HFFc6 (cell line): Measurements from ENCODE around the gene BLCAP. TPM values are rescaled to one million over a fixed set of nuclear protein-coding genes. Genes with fewer than 3 reads are reported as not detected.

ENCODE experiments used
- DNase-seq: peaks from one replicate; pipeline ENCODE4 v3.0.0-alpha.2; 2018
- H3K27ac Mint-ChIP-seq: 2 replicates; pipeline ENCODE4 v1.8.0; 2020; ENCODE audit warnings: mild to moderate bottlenecking, mixed read lengths
- H3K27me3 Mint-ChIP-seq: 2 replicates; pipeline ENCODE4 v1.8.0; 2021; ENCODE audit warnings: mild to moderate bottlenecking, moderate library complexity, mixed read lengths; ENCODE audit not compliant: insufficient read depth
- H3K36me3 Mint-ChIP-seq: 2 replicates; pipeline ENCODE4 v1.8.0; 2021; ENCODE audit warnings: low read depth, mixed read lengths
- H3K4me1 Mint-ChIP-seq: 2 replicates; pipeline ENCODE4 v1.8.0; 2020; ENCODE audit warnings: low read depth, mixed read lengths
- H3K4me3 Mint-ChIP-seq: 2 replicates; pipeline ENCODE4 v1.8.0; 2020; ENCODE audit warnings: mild to moderate bottlenecking, moderate library complexity, mixed read lengths
- H3K9me3 Mint-ChIP-seq: 2 replicates; pipeline ENCODE4 v1.8.0; 2020; ENCODE audit warnings: mild to moderate bottlenecking, mixed read lengths
- total RNA-seq, 6 experiments: library from RNA; stranded (reverse); fragmentation: NEBNext Ultra II Directional; extraction: Animal tissue kit (Norgen Biotek cat#: 25700); gene quantifications; 2 replicates in 1 of 6; 3 replicates in 5 of 6; pipeline ENCODE4 v1.2.3, GENCODE V29; 2021
- TF ChIP-seq, protein P1 (sequence below): fragments of 200-600 bp; sonication (generic); IDR thresholded peaks from 2 replicates; pipeline ENCODE4 v1.5.0; 2021; ENCODE audit warnings: antibody characterized with exemption, mild to moderate bottlenecking

The BLCAP gene
- total RNA-seq, 6 experiments from 2014 or later: 83.7 to 110 (median 97.3) TPM

DNA sequence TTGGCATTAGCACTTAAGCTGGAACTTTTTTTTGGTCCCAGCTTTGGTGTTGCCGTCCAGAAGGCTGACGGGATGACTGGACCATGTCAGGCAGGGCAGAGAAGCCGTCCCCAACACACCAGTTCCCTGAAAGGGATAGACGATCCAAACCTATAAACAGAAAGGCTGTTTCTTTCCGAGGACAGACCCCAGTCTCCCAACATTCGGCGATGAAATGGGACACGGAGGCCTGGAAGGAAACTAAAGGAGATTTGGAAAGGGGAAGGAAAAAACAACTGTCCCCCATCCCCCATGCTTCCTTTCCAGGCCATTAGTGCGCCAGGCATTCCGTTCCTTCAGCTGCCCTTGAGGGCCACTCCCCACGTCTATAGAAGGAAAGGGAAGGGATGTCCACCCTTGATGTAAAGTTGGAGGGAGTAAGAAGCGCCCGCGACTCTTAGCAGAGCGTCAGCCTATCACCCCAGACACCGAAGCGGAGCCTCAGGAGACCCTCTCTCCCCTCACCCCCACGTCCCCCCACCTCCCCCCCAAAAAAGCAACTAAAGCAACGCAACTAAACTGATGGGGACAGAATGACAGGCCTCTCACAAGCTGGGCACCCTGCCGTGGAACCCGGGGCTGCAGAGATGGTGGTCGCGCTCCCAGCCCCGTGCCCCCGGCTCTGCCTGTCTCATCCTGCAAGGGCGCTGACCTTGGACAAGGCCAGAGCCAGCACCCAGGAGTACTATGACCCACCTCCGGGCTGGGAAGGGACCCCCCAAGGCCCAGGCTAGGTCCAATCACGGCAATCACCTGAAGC, 638 bp downstream of the BLCAP start:
- H3K4me3 Mint-ChIP-seq: peak overlapping the region; percentile 88
- H3K9me3 Mint-ChIP-seq: no peaks in the 10 kb centered on the region
- DNase-seq: no peak
- peaks cover 10% of the 10 kb centered on the region for H3K36me3 Mint-ChIP-seq
- peaks cover 47% of the 10 kb centered on the region for H3K4me1 Mint-ChIP-seq
- peak overlapping the region; percentile 99 for H3K27ac Mint-ChIP-seq
- TF ChIP-seq, protein P1, sequence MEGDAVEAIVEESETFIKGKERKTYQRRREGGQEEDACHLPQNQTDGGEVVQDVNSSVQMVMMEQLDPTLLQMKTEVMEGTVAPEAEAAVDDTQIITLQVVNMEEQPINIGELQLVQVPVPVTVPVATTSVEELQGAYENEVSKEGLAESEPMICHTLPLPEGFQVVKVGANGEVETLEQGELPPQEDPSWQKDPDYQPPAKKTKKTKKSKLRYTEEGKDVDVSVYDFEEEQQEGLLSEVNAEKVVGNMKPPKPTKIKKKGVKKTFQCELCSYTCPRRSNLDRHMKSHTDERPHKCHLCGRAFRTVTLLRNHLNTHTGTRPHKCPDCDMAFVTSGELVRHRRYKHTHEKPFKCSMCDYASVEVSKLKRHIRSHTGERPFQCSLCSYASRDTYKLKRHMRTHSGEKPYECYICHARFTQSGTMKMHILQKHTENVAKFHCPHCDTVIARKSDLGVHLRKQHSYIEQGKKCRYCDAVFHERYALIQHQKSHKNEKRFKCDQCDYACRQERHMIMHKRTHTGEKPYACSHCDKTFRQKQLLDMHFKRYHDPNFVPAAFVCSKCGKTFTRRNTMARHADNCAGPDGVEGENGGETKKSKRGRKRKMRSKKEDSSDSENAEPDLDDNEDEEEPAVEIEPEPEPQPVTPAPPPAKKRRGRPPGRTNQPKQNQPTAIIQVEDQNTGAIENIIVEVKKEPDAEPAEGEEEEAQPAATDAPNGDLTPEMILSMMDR: no peak
- peaks cover 10% of the 10 kb centered on the region for H3K27me3 Mint-ChIP-seq

DNA sequence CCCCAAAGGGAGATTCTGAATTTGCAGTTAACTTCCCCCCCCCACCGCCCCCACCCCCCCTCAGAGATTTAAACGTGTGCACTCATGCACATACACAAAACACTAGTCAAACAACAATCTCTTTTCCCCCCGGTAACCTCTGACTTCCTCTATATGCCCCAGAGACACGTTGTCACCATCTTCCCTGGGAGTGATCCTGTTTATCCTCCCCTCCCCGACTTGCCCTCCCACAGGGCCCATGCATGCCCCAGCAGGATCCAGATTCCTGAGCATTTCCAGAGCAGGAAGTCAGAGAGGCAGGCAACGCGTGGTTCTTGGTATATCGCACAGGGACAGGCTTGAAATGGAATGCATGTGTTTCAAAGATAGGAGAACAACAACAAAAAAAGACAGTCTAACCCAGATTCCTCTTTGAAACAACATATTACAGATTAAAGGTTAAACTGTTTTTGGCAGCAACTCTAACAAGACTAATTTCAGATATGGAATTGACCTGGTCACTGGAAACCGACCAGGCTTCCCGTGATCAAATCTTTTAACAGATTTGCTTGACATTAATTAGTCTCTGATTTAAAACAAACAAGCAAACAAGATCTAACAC, 1.3 kb downstream of the BLCAP start:
- Mint-ChIP-seq H3K4me3 (peak overlapping the region; percentile 88), H3K27ac (peak overlapping the region; percentile 99), H3K9me3 (no peaks in the 10 kb centered on the region), H3K27me3 (peaks cover 10% of the 10 kb centered on the region), H3K4me1 (peaks cover 52% of the 10 kb centered on the region), H3K36me3 (peaks cover 15% of the 10 kb centered on the region)
- TF ChIP-seq, protein P1: no peak
- peak; percentile 40 for DNase-seq

DNA sequence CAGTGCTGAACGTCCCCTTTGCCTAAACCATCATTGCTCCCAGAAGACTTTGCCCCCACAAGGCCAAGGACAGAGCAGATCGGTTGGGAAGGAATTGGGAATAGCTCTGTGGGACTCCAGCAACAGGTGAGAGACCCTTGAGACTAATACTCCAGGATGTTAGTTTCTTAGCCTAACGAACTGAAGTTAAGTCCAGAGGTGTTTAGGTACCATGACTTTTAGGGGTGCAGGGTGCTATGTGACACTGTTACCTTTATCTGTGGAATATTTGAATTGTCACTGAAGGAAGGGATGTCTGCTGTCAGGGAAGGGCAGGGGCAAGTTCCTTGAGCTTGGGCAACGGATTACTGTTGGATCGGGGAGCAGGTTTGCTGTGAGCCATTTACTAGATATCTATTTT, 1.9 kb downstream of the BLCAP start:
- TF ChIP-seq, protein P1: no peak
- peaks cover 10% of the 10 kb centered on the region for H3K27me3 Mint-ChIP-seq
- peaks cover 17% of the 10 kb centered on the region for H3K36me3 Mint-ChIP-seq
- H3K27ac Mint-ChIP-seq: peak overlapping the region; percentile 99; the same call in 1 of the 2 replicates
- peak overlapping the region; percentile 88 for H3K4me3 Mint-ChIP-seq
- H3K9me3 Mint-ChIP-seq: no peaks in the 10 kb centered on the region
- no peak for DNase-seq
- H3K4me1 Mint-ChIP-seq: peaks cover 52% of the 10 kb centered on the region

DNA sequence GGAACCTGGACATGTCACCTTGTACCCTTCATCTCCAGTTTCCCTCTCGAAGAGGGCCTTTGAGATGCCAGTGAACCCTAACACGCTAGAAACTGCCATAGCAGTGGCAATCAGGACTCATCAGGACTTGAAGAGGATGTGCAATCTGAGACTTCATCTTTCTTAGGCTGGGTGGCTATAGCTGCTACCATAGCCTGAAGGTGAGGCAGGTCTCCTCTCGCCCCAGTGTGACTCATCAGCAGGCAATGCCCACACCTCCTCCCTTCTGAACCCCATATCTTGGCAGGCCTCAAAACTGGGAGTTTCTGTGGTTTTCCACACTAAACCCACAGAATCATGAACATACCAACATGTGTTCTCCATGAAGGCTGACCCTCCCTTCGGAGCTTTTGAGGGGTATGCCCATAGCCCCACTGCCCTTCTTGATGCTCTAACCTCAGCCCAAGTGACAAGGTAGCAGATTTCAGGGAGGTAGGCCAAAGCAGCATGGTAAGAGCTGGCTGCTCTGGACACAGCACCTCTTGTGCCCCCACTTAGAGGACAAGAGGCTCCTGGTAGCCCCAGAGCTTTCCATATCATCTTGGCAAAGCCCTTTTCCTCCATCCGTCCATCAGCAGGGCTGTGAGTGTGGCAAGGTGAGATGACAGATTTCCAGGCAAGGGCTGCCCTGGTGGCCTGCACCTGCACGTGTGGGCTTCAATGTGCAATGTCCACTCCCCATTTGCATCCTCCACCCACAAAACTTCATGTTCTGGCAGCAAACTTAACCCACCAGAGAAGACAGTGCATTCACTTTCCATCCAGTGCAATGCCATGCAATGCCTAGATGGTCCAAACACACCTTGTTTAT, 2.6 kb downstream of the BLCAP start:
- Mint-ChIP-seq H3K27me3 (peaks cover 9% of the 10 kb centered on the region), H3K4me3 (peak overlapping the region; percentile 88), H3K4me1 (peaks cover 58% of the 10 kb centered on the region), H3K9me3 (no peaks in the 10 kb centered on the region), H3K36me3 (peaks cover 24% of the 10 kb centered on the region), H3K27ac (peak overlapping the region; percentile 68)
- TF ChIP-seq, protein P1: no peak
- DNase-seq: peak; percentile 63

DNA sequence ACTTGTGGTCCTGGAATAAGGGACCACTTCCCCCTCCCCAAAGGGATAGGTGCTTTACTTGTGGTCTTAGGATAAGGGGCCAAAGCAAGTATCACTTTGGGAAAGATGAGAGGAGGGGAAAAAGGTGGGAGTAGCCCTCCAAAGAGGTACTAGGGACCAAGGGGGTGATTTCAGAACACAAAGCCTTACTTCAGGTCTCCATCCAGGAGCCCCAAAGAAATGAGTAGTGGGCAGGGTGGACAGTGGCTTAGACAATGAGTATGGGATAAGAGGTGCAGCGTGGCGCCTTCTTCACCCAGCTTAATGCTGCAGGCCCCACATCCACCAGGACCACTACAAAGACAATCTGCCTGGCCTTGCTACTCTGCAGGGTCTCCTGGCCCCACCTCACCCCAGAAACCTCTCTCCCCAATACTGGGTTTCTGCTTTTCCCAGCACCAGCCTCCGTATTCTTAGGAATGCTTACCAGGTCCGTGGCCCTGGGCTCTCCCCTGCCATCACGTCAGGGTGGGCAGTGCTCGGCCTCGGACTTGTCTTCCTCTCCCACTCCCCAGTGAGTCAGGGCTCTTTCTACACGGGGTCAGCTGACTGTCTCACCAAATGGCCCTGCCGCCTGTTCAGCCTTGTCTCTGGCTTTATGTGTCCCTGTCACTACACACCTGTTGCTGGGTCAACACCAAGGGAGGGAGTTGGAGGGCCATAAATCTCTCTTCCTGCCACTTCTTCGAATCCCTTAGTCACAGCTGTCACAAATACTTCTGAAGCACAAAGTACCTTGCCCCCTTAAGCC, 3.6 kb downstream of the BLCAP start:
- TF ChIP-seq, protein P1: no peak
- no peak for DNase-seq
- no peaks in the 10 kb centered on the region for H3K9me3 Mint-ChIP-seq
- H3K27ac Mint-ChIP-seq: peak overlapping the region; percentile 68; the same call in 1 of the 2 replicates
- H3K4me3 Mint-ChIP-seq: peak overlapping the region; percentile 88; the same call in 1 of the 2 replicates
- H3K27me3 Mint-ChIP-seq: peaks cover 9% of the 10 kb centered on the region
- peaks cover 25% of the 10 kb centered on the region for H3K36me3 Mint-ChIP-seq
- H3K4me1 Mint-ChIP-seq: peaks cover 54% of the 10 kb centered on the region
